HL-60/S4 (cell line): ENCODE data around the gene BIRC2.
"Not testable (repeated sequence)": the region's sequence is repeated elsewhere in the genome, so short reads cannot be mapped to it uniquely, and the experiment has no call there.

ENCODE experiments used
- in situ Hi-C: fragments of 300-500 bp; cut with MboI; formaldehyde crosslinking; loops from 2 replicates; pipeline ENCODE4 v1.14.3; 2022; ENCODE audit warnings: low sequenced_read_pairs

Gene BIRC2

GRCh38 chr11:102346748-102347461 lies at the start of gene BIRC2:
BIRC2 (plus strand) TSS chr11:102347214; CDS start chr11:102349855, 2,641 bp downstream.
- in situ Hi-C loops = no loop called here

GRCh38 chr11:102300837-102301236 lies 46.2 kb upstream of the BIRC2 start:
- in situ Hi-C loops = not testable (repeated sequence)

- in situ Hi-C loops = no loop called here
Observed at GRCh38 chr11:102302241-102302640, 44.8 kb upstream of the BIRC2 start.

GRCh38 chr11:102304686-102305085 lies 42.3 kb upstream of the BIRC2 start:
- in situ Hi-C loops = no loop called here

- in situ Hi-C loops = no loop called here
Observed at GRCh38 chr11:102305352-102306047, 41.5 kb upstream of the BIRC2 start.

GRCh38 chr11:102306048-102306597 lies 40.9 kb upstream of the BIRC2 start:
- in situ Hi-C loops = no loop called here

- in situ Hi-C loops = no loop called here
Observed at GRCh38 chr11:102306817-102307726, 39.9 kb upstream of the BIRC2 start.

- in situ Hi-C loops = no loop called here
Observed at GRCh38 chr11:102307727-102308038, 39.3 kb upstream of the BIRC2 start.

- in situ Hi-C loops = no loop called here
Observed at GRCh38 chr11:102309621-102310541, 37.1 kb upstream of the BIRC2 start.

GRCh38 chr11:102312667-102313066 lies 34.3 kb upstream of the BIRC2 start:
- in situ Hi-C loops = no loop called here

- in situ Hi-C loops = no loop called here
Observed at GRCh38 chr11:102313238-102313940, 33.6 kb upstream of the BIRC2 start.

- in situ Hi-C loops = no loop called here
Observed at GRCh38 chr11:102314784-102315183, 32.2 kb upstream of the BIRC2 start.

GRCh38 chr11:102316346-102316904 lies 30.6 kb upstream of the BIRC2 start:
- in situ Hi-C loops = no loop called here

- in situ Hi-C loops = no loop called here
Observed at GRCh38 chr11:102317099-102317767, 29.8 kb upstream of the BIRC2 start, which contains the start of gene BIRC3. BIRC3 (plus strand) TSS chr11:102317484; CDS start chr11:102324510, 7,026 bp downstream.

- in situ Hi-C loops = no loop called here
Observed at GRCh38 chr11:102317768-102318103, 29.3 kb upstream of the BIRC2 start.

- in situ Hi-C loops = no loop called here
Observed at GRCh38 chr11:102318469-102318868, 28.5 kb upstream of the BIRC2 start.

GRCh38 chr11:102319544-102319943 lies 27.5 kb upstream of the BIRC2 start:
- in situ Hi-C loops = no loop called here

- in situ Hi-C loops = no loop called here
Observed at GRCh38 chr11:102320188-102320587, 26.8 kb upstream of the BIRC2 start.

GRCh38 chr11:102320679-102321078 lies 26.3 kb upstream of the BIRC2 start:
- in situ Hi-C loops = no loop called here
